GM19372 (cell line): ENCODE results near the gene POU6F2.

ENCODE experiments used
- ATAC-seq: cut with Tn5 transposase; IDR thresholded peaks from one replicate; pipeline ENCODE4 v1.9.1; 2021; ENCODE audit warnings: mild to moderate bottlenecking, low read depth, moderate library complexity; ENCODE audit not compliant: unreplicated experiment

Gene POU6F2

DNA sequence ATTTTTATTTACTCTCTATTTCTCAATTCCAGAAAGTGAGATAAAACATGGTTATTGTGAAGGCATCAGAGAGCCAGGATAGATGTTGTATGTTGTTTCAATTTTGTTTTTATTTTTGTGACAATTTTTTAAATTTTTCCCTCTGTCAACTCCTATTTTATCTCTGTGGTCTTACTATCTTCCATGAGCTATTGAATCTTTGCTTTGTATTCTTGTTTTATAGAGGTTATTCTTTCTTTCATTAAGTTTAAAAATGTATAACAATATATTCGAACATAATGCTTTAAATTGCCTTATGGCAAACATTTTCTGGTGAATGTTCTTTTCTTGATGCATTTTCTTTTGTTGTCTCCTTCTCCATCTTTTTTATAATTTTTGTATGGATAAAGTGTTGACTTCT lies 78.4 kb downstream of the POU6F2 start:
- ATAC-seq, result no peak

DNA sequence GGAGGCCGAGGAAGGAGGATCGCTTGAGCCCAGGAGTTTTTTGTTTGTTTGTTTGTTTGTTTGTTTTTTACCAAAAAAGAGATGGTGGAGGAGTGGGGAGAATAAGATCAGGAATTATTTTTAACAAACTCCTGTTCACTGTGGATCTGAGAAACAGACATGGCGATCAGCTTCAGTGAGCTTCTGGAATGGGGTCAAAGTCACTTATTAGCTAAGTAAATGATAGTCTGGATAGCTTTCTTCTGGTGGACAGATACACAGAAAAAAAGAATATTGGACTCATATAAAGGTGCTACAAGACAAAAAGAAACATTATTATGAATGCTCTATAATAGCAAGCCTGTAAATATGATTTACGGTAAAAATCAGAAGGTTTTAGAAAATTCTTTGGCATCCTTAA lies 85.1 kb downstream of the POU6F2 start:
- ATAC-seq, result no peak

DNA sequence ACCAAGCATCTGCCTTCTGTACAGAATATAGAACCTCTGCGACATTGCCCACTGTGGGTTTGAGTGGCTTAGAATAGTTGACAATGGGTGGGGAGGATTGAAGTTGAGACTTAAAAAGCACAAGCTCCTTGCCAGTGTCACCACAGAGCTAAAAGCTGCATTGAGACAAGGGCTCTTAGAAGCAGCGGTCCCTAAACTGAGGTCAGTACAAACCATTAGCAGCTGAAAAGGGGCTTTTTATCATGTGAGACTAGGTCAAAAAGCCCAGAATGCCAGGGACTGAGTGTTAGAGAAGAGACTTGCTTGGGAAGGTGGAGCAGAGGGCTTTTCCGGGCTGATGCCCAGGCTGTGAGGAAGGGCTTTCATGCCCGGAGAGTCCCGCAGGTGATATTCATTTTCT lies 91.3 kb downstream of the POU6F2 start:
- no peak for ATAC-seq

DNA sequence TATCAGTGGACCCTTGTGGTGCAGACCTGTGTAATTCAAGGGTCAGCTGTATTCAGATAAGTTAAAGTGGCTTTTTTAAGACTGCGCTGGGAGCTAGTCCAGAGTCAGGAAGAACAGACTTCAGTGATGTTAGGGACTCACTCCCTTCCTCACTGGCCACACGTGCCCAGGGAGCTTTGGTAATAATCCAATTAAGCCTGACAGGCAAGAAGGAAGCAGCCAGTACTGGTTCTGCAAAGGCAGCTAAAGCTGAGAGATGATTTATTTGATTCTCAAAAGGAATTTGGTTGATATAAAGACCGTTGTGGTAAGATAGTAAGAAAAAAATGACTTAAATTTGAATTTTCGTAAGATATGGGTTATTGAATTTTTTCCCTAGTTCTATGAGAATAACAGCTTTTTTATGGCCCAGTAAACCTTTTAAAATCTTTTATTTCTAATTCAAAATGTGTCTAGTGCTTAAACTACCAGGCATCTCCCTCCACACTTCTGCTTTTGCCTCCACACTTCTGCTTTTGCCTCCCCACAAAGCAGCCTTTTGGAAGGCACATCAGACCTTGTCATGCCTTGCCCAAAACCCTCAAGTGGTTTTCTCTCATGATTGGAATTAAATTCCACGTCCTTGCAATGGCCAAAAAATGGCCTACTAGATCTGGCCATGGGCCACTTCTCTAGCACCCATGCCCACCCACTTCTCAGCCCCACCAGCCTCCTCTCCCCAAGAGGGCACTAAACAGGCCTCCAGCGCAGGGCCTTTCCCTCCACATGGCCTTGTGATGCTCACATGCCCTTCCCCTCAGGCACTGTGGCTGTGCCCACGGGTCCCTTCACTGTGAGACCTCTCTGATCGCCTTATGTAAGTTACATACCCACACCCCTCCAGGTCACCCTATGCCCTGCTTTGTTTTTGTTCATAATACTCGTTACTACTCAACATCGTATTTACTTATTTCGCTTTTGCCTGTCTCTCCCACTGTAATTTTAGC lies 92.5 kb downstream of the POU6F2 start:
- ATAC-seq, result no peak

DNA sequence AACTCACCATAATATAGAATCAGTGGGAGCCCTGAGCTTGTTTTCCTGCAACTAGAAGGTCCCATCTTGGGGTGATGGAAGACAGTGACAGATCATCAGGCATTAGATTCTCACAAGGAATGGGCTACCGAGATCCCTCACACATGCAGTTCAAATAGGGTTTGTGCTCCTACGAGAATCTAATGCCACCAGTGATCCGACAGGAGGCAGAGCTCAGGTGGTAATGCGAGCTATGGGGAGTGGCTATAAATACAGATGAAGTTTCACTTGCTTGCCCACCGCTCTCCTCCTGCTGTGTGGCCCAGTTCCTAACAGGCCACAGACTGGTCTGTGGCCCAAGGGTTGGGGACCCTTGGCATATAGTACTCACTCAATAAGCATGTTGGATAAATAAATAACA lies 93.4 kb downstream of the POU6F2 start:
- no peak for ATAC-seq

DNA sequence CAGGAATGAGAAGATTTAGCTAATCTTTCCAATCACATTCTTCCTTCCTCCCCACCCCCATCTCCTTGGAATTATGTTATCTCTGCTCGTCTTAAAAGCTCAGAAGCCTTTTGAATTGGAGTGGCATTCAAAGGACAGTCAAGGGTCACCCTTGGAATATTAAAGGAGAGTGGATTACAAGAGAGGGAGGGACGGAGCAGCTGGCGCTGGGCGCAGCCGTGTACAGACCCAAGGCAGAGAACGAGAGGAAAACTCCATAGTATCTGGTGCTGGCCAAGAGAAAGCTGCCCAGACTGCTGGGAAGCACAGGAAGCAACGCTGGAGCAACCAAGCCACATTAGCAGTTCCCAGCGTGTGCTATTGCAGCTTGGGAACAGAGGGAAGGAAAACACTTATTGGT lies 95.7 kb downstream of the POU6F2 start:
- ATAC-seq, result no peak

DNA sequence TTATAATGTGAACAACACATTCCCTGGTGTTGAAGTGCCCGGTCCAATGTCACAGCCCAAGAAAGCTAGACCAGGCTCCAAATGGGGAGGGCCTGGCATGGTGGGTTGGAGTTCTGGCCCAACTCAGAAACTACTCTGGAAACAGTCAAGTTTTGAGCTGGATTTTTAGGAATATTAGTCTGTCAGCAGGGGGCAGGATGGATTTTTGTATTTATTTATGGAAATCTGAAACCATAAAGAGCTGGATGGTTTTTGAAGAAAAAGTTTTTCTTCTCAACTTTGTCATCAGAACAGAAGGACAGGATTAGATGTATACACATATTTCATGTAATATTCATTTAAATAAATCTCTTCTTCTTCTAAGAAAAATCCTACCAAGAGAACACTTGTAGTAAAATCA lies 97.5 kb downstream of the POU6F2 start:
- no peak for ATAC-seq

DNA sequence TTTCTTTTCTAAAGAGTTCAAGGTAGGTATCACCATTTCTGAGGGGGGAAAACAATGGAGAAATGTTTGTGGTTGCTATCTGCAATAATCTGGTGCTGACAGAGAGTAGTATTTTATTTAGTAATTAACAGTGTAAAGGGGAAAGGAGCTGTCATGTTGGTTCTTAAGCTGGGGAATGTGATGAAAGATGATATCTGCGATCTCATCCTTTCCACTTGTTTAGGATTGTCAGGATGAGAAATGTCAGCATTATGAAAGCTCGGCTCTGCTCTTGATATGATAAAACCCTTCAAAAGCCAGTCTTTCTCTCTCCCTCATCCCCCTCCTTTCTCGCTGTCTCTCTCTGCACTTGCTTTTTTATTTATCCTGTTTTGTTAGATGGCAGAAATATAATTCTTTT lies 106.1 kb downstream of the POU6F2 start:
- ATAC-seq, result no peak

DNA sequence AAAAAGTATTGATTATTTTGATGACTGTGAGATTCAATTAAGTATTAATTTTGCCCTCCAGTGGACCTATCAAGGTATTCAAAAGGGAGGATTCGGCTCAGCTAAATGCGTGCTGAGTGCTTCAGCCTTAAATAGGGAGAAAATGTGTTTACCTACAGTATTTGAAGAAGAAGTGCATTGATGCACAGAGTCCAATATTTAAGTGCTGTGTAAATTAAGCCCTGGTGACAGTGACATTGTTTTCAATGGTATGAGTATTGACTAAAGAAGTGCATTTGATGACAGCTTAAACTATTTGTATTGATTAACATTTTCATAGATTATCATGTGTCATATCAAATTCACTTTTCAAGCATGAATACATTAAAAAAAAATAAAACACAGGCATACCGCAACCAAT lies 106.6 kb downstream of the POU6F2 start:
- ATAC-seq, result no peak

DNA sequence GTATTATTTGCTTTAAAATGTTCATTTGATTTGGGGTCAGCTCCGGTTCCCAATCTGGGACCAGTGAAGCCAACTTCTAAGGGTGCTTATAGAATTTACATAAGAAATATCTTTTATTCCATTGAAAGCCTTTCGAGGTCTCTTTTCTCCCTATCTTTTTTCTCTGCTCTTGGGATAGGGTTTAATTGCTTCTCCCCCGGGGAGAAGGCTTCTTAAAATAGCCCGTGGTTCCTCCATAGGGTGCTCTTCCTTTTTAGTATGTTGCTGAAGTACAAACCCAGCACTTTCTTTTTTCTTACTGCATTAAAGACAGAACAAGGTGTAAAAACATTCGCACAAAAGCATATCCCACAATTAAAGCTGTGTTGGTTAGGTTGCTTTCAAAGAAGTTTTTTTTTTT lies 107.5 kb downstream of the POU6F2 start:
- no peak for ATAC-seq

DNA sequence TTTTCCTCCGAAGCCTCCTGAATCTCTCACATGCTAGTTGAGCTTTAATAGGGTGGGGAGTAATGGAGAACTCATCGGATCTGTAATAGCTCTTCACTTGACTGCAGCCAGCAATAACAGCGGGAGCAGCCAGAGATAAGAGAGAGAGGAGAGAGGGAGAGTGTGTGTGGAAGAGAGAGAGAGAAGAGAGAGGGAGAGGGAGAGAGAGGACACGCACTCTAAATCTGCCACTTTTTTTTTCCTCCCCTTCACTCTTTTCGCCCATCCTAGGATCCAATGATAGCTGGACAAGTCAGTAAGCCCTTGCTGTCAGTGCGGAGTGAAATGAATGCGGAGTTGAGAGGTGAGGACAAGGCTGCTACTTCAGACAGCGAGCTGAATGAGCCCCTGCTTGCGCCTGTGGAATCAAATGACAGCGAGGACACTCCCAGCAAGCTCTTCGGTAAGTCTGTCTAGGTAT lies 107.9 kb downstream of the POU6F2 start:
- ATAC-seq, result no peak

DNA sequence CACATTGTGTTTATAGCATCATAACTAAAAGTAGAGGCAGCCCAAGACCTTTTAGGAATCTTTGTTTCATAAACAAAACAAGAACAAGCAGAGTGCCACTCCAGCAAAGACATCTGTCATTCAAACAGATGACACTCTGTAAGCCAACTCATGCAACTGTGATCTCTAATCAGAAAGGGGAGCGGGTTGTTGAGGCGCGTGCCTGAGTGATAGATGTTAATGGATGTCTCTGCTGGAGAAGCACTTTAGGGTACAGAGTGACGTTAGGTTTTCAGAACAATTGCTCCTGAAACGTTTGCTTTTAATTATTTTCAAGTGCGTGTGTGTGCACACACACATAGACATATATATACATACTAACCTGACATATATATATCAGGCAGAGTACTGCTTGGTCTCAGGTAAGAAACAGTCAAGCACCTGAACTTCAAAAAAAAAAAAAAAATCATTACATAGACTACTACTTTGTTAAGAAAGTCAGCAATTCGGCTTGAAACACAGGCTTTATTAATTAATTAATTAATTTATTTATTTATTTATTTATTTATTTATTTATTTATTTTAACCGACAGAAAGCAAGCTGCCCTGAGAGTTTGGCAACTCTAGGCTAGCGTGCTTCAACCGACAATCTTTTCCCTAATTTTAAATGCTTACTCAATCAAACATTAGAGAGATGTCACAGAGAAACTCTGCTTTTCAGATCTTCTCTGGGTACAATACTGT lies 109.1 kb downstream of the POU6F2 start:
- no peak for ATAC-seq

DNA sequence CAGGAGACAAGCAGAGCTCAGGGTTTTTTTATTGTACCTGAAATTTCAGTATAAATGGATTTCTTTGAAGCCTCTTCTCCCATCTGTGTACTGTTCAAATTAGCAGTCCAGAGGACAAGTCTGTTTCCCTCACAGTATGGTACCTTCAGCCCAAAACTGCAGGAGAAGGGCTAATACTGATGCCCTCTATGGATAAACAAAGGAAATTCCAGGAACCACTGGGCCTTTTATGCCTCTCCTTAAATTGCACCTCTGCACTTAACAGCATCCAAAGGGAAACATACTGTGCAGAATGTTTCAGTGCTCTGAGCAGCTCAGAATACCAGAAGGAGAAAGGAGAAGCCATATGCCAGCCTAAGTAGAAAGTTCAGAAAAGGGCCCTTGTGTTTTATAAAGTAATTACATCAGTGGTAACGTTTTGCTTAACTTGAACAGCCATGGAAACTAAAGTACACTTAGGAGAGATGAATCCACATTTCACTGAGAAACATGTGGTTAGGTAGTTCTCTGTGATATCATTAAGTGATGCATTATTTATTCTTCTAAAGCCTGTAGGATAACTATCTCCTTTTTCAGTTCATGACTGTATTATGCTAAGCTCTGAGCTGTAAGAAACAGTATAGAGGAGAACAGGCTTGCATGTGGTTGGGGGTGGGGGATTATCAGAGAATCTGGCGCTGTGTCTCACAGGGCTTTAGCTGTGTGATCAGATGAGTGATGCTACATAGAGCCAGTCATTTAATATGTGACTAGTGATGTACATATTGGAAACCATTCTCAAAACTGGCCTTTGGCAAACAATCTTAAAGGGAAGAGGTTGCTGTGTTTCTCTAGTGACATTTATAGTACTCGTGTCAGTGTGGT lies 111.3 kb downstream of the POU6F2 start:
- ATAC-seq, result no peak

DNA sequence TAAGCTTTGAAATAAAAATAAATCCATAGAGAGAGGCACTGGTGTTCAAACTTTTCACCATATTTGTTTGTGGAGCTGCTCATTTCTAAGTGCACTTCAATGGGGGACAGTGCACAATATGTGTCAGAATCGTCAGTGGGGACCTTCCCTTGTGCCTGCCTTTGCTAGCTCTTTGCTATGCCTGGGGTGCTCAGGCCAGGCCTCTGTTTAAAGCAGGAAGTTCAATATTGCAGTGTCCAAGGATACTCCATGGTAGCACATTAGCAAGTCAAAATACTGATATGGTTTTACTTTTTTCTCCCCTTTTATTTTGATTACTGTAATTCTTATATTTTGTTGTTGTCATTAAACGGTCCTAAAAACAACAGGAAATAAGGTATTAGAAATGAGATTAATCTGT lies 113.4 kb downstream of the POU6F2 start:
- ATAC-seq, result no peak

DNA sequence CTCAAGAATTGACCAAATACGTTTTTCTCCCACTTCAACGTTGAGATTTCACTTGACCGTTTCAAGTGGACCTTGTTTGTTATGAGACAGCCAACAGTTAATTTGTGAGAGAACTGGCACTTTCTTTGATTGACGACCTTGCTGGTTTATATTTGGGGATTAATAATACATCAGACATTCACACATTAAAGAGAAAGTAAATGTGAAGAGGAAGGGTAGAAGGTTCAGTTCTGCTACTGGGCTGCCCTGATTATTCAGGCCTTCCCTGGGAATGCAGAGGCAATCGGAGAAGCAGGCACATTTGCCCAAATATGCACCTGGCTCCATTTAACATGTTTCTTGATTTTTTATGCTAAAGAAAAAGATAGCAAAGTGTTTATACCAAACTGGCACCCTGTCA lies 114.1 kb downstream of the POU6F2 start:
- no peak for ATAC-seq

DNA sequence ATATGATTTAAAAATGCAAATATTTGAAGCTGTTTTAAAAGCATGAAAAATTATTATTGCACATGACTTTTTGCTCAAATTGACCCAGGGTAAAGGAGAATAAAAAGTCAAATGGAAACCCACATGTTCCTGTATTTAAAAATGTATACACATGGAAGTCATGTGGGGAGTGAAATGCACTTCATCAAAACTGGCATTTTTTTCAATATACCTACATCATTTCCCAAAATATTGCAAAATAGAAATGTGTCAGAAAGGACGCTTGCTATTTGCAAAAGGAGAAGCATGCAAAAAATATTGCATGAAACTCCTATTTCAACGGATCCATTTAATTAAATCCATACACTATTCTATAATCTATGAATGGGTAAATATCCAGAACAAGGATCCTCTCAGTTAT lies 117.0 kb downstream of the POU6F2 start:
- no peak for ATAC-seq

DNA sequence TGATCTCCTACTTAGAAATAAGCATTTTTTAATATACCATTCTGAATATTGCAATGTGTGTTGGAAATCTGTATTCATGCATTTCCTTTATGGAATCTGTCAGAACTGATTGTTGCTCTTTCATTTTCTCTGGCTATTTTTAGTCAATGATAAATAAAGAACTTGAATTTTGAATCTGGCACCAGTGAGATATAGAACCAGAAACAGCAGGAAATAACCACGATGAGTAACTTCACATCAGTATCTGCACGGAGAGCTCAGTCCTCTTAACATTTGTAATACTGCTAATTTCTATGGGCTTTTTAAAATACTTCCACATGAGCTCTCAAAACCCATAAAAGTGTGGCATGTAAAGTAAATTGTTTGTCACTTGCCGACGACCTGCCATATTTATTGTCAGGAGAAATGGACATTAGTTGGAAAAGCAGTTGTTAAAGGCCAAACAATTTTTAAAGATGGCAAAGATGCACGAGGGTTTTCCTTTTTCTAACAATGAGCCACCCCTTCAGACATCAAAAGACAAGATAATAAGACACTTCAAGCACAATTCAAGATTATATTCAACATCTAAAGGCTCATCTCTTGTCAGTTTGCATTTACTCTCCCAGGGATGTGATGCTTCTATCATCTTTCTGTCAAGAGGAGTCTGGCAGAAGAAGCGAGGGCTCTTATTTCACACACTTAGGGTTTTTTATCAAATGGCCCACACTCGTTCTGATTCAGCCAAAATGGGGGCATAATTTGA lies 118.3 kb downstream of the POU6F2 start:
- no peak for ATAC-seq

DNA sequence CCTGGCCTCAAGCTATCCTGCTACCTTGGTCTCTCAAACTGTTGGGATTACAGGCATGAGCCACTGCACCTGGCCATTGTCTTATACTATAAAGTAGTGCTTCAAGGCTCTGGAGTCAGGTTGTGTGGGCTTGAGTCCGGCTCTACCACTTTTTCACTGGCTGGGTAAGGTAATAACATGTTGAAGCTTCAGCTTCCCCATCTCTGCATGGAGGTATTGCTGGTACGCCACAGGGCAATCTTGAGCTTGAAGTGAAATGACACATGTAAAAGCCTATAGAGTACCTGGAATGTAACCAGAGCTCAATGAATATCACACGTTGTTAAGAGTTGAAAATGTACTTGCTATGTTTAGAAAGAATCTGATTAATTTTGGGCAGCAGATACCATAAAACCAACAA lies 120.8 kb downstream of the POU6F2 start:
- no peak for ATAC-seq

DNA sequence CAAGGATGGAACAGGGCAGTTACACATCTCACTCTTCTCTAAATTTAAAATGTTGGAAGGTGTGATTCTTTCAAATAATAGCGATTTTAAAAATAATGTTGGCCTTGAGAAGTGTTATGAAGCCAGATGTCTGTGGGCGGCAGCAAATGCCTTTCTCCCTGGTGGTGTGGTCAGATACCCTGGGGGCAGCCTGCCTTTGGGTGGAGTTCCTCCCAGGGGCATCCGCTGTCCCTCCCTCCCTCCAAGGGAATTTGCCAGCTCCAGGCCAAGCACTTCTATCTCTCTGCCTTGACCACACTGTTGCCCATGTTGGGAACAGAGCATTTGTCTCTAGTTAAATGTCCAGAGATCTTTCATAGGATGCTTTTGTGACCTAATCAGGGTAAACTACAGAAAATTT lies 121.4 kb downstream of the POU6F2 start:
- no peak for ATAC-seq

DNA sequence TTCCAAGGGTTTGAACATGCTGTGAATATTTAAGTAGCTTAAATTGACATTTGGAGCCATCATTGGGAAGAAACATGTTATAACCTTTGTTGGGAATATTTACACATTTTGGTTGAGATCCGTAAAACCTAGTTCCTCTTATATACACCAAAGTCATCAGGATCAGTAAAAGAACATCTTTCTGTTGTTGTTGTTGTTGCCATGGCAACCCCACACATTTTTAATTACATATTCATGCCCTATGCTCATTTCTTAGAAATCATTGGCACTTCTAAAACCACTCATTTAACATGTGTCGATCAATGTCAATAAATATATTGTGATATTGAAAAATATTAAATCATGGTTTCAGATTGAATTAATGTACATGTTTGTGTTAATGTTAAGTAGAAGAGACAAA lies 122.6 kb downstream of the POU6F2 start:
- no peak for ATAC-seq
